K562 (cell line): Measurements from ENCODE around the gene MAML3. TPM values are rescaled to one million over a fixed set of nuclear protein-coding genes. Genes with fewer than 3 reads are reported as not detected.

Experiments used
- ATF7 ChIP-seq: fragments of 450-650 bp; IDR thresholded peaks from 2 replicates; pipeline ENCODE4 v1.7.1; 2014; ENCODE audit warnings: mild to moderate bottlenecking, moderate library complexity
- CBFA2T3 ChIP-seq: fragments of 450-650 bp; IDR thresholded peaks from 2 replicates; pipeline ENCODE4 v1.6.1; 2017
- ELF1 ChIP-seq: fragments of 200-800 bp; sonication (Bioruptor generic); IDR thresholded peaks from 2 replicates; pipeline ENCODE4 v1.6.1; 2016; ENCODE audit warnings: missing genetic modification characterization, missing compliant biosample characterization
- EP300 ChIP-seq: IDR thresholded peaks from 2 replicates; pipeline ENCODE4 v1.6.1; 2012; ENCODE audit warnings: low read length, improper control_type of control experiment
- FOXK2 ChIP-seq, 2 experiments: fragments of 450-650 bp; IDR thresholded peaks in 1 of 2; conservative IDR thresholded peaks in 1 of 2; 2 replicates each; pipeline ENCODE4 v1.6.1; 2016; ENCODE audit warnings: low read depth in 2 of 2, mild to moderate bottlenecking in 1 of 2
- KLF16 ChIP-seq: IDR thresholded peaks from 2 replicates; pipeline ENCODE4 v1.6.1; 2016; ENCODE audit warnings: antibody characterized with exemption
- MAFG ChIP-seq: fragments of 450-650 bp; conservative IDR thresholded peaks from 2 replicates; pipeline ENCODE4 v1.6.1; 2016; ENCODE audit warnings: missing genetic modification characterization, missing compliant biosample characterization
- MTA2 ChIP-seq: fragments of 450-650 bp; IDR thresholded peaks from 2 replicates; pipeline ENCODE4 v1.6.1; 2016; ENCODE audit warnings: low read depth
- NCOA1 ChIP-seq: fragments of 450-650 bp; IDR thresholded peaks from 2 replicates; pipeline ENCODE4 v1.6.1; 2016; ENCODE audit warnings: low read depth
- NONO ChIP-seq, 2 experiments: fragments of 200-400 bp in 1 of 2; fragments of 450-650 bp in 1 of 2; formaldehyde crosslinking in 1 of 2; IDR thresholded peaks; 2 replicates each; pipeline ENCODE4 v1.6.1; 2017; ENCODE audit warnings: low read depth in 2 of 2, mild to moderate bottlenecking in 2 of 2, moderate library complexity in 2 of 2, low read length in 1 of 2
- POU5F1 ChIP-seq: fragments of 150-350 bp; IDR thresholded peaks from 2 replicates; pipeline ENCODE4 v1.6.1; 2014; ENCODE audit warnings: borderline replicate concordance, low read length, low read depth, mild to moderate bottlenecking; ENCODE audit not compliant: partially characterized antibody
- PTTG1 ChIP-seq: fragments of 450-650 bp; IDR thresholded peaks from 2 replicates; pipeline ENCODE4 v1.6.1; 2016; ENCODE audit warnings: low read depth, mild to moderate bottlenecking, missing genetic modification characterization, missing compliant biosample characterization
- SMC3 ChIP-seq: conservative IDR thresholded peaks from 2 replicates; pipeline ENCODE4 v1.6.1; 2011; ENCODE audit warnings: low read depth, low read length, improper control_type of control experiment; ENCODE audit not compliant: insufficient read depth
- SP1 ChIP-seq: sonication (generic); formaldehyde crosslinking; IDR thresholded peaks from 2 replicates; pipeline ENCODE4 v1.8.1; 2022; ENCODE audit warnings: mild to moderate bottlenecking, missing genetic modification reagents
- SPI1 ChIP-seq: IDR thresholded peaks from 2 replicates; pipeline ENCODE4 v1.6.1; 2011; ENCODE audit warnings: low read depth, low read length, control low read depth, borderline replicate concordance
- SREBF2 ChIP-seq: sonication (generic); formaldehyde crosslinking; IDR thresholded peaks from 2 replicates; pipeline ENCODE4 v1.4.0; 2020; ENCODE audit warnings: mild to moderate bottlenecking, missing genetic modification reagents
- SRF ChIP-seq, 2 experiments: fragments of 250-450, 450-650 bp in 1 of 2; sonication (Bioruptor Pico) in 1 of 2; sonication (generic) in 1 of 2; formaldehyde crosslinking; IDR thresholded peaks; 2 replicates each; pipeline versions ENCODE4 v1.5.0 to v1.5.1; 2020 to 2022; ENCODE audit warnings: mild to moderate bottlenecking in 1 of 2, missing genetic modification reagents in 1 of 2
- ZC3H11A ChIP-seq: IDR thresholded peaks from 2 replicates; pipeline ENCODE4 v1.6.1; 2012; ENCODE audit warnings: low read depth, low read length, improper control_type of control experiment
- polyA plus RNA-seq, 8 experiments: library from polyadenylated mRNA; depleted of rRNA in 4 of 8; stranded (reverse) in 5 of 8; unstranded in 3 of 8; fragments of >200 nt; fragmentation: Nextera tagmentation in 2 of 8; fragmentation: Illumina TruSeq in 1 of 8; extraction: Ambion mirVana in 2 of 8; extraction: Trizol in 1 of 8; gene quantifications; 2 replicates each; pipeline versions ENCODE4 v1.2.1 to v1.2.3, GENCODE V29; 2011 to 2014; ENCODE audit warnings: inconsistent platforms in 1 of 8, missing spikeins in 1 of 8
- total RNA-seq, 7 experiments: library from RNA; depleted of rRNA in 6 of 7; stranded (reverse); fragments of >200 nt in 6 of 7; fragmentation: Illumina TruSeq in 2 of 7; extraction: Trizol in 2 of 7; gene quantifications; 2 replicates each; pipeline versions ENCODE4 v1.2.1 to v1.2.3, GENCODE V29; 2011 to 2021; ENCODE audit warnings: low replicate concordance in 1 of 7
- TF ChIP-seq, protein P1 (sequence below): fragments of 200-800 bp; sonication (Bioruptor generic); IDR thresholded peaks from 2 replicates; pipeline ENCODE4 v1.6.1; 2016; ENCODE audit warnings: missing genetic modification characterization, missing compliant biosample characterization
- TF ChIP-seq, protein P2 (sequence below): fragments of 200-800 bp; sonication (Bioruptor generic); IDR thresholded peaks from 2 replicates; pipeline ENCODE4 v1.6.1; 2017; ENCODE audit warnings: missing genetic modification characterization, missing compliant biosample characterization
- TF ChIP-seq, protein P3 (sequence below): sonication (generic); formaldehyde crosslinking; IDR thresholded peaks from 2 replicates; pipeline ENCODE4 v1.5.0; 2020; ENCODE audit warnings: missing genetic modification reagents

MAML3 gene
- total and polyA plus RNA-seq, 9 of the 15 experiments (the other 6 are each of a cell fraction or from before 2014, with no cell fraction given) = 0.01 to 0.55 (median 0.25) TPM

DNA sequence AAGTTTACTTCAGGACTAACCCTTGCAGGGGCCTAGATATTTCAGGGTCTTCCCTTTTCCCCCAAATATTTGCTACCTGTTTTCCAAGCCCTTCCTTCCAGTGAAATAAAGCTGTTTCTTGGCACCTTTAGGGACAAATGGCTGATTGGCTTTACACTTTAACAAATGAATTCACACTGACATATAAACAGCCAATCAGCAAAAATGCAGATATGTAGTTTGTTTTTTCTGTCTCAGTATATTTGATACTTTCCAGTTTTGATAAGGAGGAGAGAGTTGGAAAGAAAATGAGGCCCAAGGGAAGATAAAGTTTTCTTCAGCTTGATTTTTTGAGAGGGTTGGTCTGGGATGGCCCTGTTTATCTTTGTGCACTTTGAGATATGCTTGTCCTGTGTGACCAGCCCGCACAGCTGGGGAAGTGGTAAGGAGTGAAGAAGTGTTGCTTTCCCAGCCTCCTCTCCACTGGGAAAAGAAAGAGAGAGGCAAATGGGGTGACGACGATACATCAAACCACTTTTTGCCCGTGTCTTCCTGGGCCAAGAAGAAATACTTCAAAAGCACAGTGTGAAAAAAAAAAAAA lies 420.9 kb downstream of the MAML3 start (continued):
- TF ChIP-seq, protein P1, sequence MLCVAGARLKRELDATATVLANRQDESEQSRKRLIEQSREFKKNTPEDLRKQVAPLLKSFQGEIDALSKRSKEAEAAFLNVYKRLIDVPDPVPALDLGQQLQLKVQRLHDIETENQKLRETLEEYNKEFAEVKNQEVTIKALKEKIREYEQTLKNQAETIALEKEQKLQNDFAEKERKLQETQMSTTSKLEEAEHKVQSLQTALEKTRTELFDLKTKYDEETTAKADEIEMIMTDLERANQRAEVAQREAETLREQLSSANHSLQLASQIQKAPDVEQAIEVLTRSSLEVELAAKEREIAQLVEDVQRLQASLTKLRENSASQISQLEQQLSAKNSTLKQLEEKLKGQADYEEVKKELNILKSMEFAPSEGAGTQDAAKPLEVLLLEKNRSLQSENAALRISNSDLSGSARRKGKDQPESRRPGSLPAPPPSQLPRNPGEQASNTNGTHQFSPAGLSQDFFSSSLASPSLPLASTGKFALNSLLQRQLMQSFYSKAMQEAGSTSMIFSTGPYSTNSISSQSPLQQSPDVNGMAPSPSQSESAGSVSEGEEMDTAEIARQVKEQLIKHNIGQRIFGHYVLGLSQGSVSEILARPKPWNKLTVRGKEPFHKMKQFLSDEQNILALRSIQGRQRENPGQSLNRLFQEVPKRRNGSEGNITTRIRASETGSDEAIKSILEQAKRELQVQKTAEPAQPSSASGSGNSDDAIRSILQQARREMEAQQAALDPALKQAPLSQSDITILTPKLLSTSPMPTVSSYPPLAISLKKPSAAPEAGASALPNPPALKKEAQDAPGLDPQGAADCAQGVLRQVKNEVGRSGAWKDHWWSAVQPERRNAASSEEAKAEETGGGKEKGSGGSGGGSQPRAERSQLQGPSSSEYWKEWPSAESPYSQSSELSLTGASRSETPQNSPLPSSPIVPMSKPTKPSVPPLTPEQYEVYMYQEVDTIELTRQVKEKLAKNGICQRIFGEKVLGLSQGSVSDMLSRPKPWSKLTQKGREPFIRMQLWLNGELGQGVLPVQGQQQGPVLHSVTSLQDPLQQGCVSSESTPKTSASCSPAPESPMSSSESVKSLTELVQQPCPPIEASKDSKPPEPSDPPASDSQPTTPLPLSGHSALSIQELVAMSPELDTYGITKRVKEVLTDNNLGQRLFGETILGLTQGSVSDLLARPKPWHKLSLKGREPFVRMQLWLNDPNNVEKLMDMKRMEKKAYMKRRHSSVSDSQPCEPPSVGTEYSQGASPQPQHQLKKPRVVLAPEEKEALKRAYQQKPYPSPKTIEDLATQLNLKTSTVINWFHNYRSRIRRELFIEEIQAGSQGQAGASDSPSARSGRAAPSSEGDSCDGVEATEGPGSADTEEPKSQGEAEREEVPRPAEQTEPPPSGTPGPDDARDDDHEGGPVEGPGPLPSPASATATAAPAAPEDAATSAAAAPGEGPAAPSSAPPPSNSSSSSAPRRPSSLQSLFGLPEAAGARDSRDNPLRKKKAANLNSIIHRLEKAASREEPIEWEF (CRISPR knock-in tag) = no peak
- TF ChIP-seq SRF (CRISPR knock-in tag; IDR thresholded peaks at IDR 0.05) (no peak), SMC3 (no peak), NCOA1 (no peak), ELF1 (tag) (no peak), SREBF2 (CRISPR knock-in tag) (no peak), NONO (IDR thresholded peaks at IDR 0.05; ENCODE audit: low read depth in 2 of 2, low read length in 1 of 2) (no peak), FOXK2 (conservative IDR thresholded peaks at IDR 0.05 in 1 of 2, IDR thresholded peaks at IDR 0.05 in 1 of 2; ENCODE audit: low read depth in 2 of 2) (peak in 1 of 2 experiments; percentile 50; a peak in 1 of 4 replicates), ZC3H11A (no peak), PTTG1 (tag) (no peak), CBFA2T3 (peak; percentile 59), ATF7 (no peak), EP300 (peak; percentile 20; the same call in 1 of the 2 replicates), MTA2 (no peak), POU5F1 (no peak), SP1 (CRISPR knock-in tag) (no peak), SPI1 (peak; percentile 10; the same call in 1 of the 2 replicates), KLF16 (0 out of 2 replicates have a peak, but pooled peaks have one; percentile 5), MAFG (peak; percentile 46; the same call in 1 of the 2 replicates)
- TF ChIP-seq, protein P2, sequence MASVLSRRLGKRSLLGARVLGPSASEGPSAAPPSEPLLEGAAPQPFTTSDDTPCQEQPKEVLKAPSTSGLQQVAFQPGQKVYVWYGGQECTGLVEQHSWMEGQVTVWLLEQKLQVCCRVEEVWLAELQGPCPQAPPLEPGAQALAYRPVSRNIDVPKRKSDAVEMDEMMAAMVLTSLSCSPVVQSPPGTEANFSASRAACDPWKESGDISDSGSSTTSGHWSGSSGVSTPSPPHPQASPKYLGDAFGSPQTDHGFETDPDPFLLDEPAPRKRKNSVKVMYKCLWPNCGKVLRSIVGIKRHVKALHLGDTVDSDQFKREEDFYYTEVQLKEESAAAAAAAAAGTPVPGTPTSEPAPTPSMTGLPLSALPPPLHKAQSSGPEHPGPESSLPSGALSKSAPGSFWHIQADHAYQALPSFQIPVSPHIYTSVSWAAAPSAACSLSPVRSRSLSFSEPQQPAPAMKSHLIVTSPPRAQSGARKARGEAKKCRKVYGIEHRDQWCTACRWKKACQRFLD (CRISPR knock-in tag) = no peak
- TF ChIP-seq, protein P3, sequence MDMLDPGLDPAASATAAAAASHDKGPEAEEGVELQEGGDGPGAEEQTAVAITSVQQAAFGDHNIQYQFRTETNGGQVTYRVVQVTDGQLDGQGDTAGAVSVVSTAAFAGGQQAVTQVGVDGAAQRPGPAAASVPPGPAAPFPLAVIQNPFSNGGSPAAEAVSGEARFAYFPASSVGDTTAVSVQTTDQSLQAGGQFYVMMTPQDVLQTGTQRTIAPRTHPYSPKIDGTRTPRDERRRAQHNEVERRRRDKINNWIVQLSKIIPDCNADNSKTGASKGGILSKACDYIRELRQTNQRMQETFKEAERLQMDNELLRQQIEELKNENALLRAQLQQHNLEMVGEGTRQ = no peak
